Dedifferentiated amniotic fluid mesenchymal stem cell (primary cell): ENCODE data around the gene NCKIPSD.
A peak's percentile ranks its signal among the peaks of the same experiment; 100 is the strongest.

Experiments
- DNase-seq: peaks from one replicate; pipeline ENCODE4 v3.0.0-alpha.2; 2016; ENCODE audit errors: extremely low spot score

NCKIPSD gene

GRCh38 chr3:48696601-48697000, 10.9 kb upstream of the NCKIPSD start:
- no peak for DNase-seq

GRCh38 chr3:48696156-48696555, 10.4 kb upstream of the NCKIPSD start:
- DNase-seq, result no peak

- DNase-seq, result no peak
These were observed 9.7 kb upstream of the NCKIPSD start for GRCh38 chr3:48695393-48695753.

GRCh38 chr3:48694610-48695392, 9.1 kb upstream of the NCKIPSD start:
- DNase-seq, result peak; percentile 79

GRCh38 chr3:48693826-48694225, 8.1 kb upstream of the NCKIPSD start:
- DNase-seq, result no peak

- DNase-seq, result no peak
These were observed 6.8 kb upstream of the NCKIPSD start for GRCh38 chr3:48692551-48692950.

- no peak for DNase-seq
These were observed 5.2 kb upstream of the NCKIPSD start for GRCh38 chr3:48690846-48691458.

- no peak for DNase-seq
These were observed 3.7 kb upstream of the NCKIPSD start for GRCh38 chr3:48689384-48689783.

- no peak for DNase-seq
These were observed 3.0 kb upstream of the NCKIPSD start for GRCh38 chr3:48688737-48689075.

- no peak for DNase-seq
These were observed 2.5 kb upstream of the NCKIPSD start for GRCh38 chr3:48688032-48688736.

- DNase-seq, result no peak
These were observed 1.5 kb upstream of the NCKIPSD start for GRCh38 chr3:48687220-48687678.

- DNase-seq, result no peak
These were observed 964 bp upstream of the NCKIPSD start for GRCh38 chr3:48686538-48687219.

GRCh38 chr3:48685293-48685602, 467 bp downstream of the NCKIPSD start:
- DNase-seq, result no peak

GRCh38 chr3:48684480-48685143, 1.1 kb downstream of the NCKIPSD start:
- DNase-seq, result no peak

GRCh38 chr3:48684054-48684349, 1.7 kb downstream of the NCKIPSD start:
- DNase-seq, result no peak

- DNase-seq, result no peak
These were observed 2.9 kb downstream of the NCKIPSD start for GRCh38 chr3:48682786-48683185.

GRCh38 chr3:48681974-48682610, 3.6 kb downstream of the NCKIPSD start:
- no peak for DNase-seq

- DNase-seq, result no peak
These were observed 4.2 kb downstream of the NCKIPSD start for GRCh38 chr3:48681541-48681880.

GRCh38 chr3:48680811-48681540, 4.7 kb downstream of the NCKIPSD start:
- no peak for DNase-seq

- DNase-seq, result no peak
These were observed 6.0 kb downstream of the NCKIPSD start for GRCh38 chr3:48679411-48680391.
